Heart left ventricle (tissue), 16 donors: ENCODE results near the gene N4BP2. TPM values are rescaled to one million over a fixed set of nuclear protein-coding genes. Genes with fewer than 3 reads are reported as not detected.

Experiments
- ATAC-seq, 4 donors: fragments of 200-7000 bp; cut with Tn5 transposase; one replicate each; pipeline ENCODE4 v1.9.1; 2020 to 2022; ENCODE audit warnings: moderate library complexity in 4 of 4, mild to moderate bottlenecking in 3 of 4, moderate number of reproducible peaks in 1 of 4
- DNase-seq, 5 donors: peaks; one replicate each; pipeline ENCODE4 v3.0.0-alpha.2; 2020
- H3K27ac ChIP-seq, 12 donors: fragments of 200-600 bp; sonication (generic) in 4 of 12; one replicate each; pipeline versions ENCODE4 v1.5.0 to v1.8.0; 2016 to 2022; ENCODE audit warnings: mild to moderate bottlenecking in 2 of 12
- H3K27me3 ChIP-seq, 9 donors: fragments of 200-600 bp; sonication (generic) in 2 of 9; one replicate each; pipeline versions ENCODE4 v1.5.1 to v1.8.0; 2016 to 2022; ENCODE audit warnings: mild to moderate bottlenecking in 3 of 9
- H3K36me3 ChIP-seq, 9 donors: fragments of 200-600 bp; sonication (generic) in 2 of 9; one replicate each; pipeline versions ENCODE4 v1.5.0 to v1.8.0; 2018 to 2022; ENCODE audit warnings: mild to moderate bottlenecking in 2 of 9
- H3K4me1 ChIP-seq, 12 donors: fragments of 200-600 bp; sonication (generic) in 4 of 12; one replicate each; pipeline versions ENCODE4 v1.5.0 to v1.8.0; 2016 to 2022; ENCODE audit warnings: mild to moderate bottlenecking in 3 of 12
- H3K4me3 ChIP-seq, 12 donors: fragments of 200-600 bp; sonication (generic) in 4 of 12; one replicate each; pipeline versions ENCODE4 v1.5.0 to v1.8.0; 2017 to 2022; ENCODE audit warnings: mild to moderate bottlenecking in 9 of 12, moderate library complexity in 4 of 12
- H3K9me3 ChIP-seq, 12 donors: fragments of 200-600 bp; sonication (generic) in 4 of 12; one replicate each; pipeline versions ENCODE4 v1.5.0 to v1.8.0; 2016 to 2022; ENCODE audit warnings: mild to moderate bottlenecking in 1 of 12
- CTCF ChIP-seq, 12 donors: fragments of 200-600 bp; sonication (generic) in 4 of 12; IDR thresholded peaks; one replicate each; pipeline versions ENCODE4 v1.5.0 to v1.8.0; 2018 to 2022; ENCODE audit warnings: antibody characterized with exemption in 12 of 12, mild to moderate bottlenecking in 5 of 12
- POLR2A ChIP-seq, 2 donors: fragments of 450-650 bp; IDR thresholded peaks; one replicate each; pipeline ENCODE4 v1.6.1; 2017; ENCODE audit warnings: antibody characterized with exemption in 2 of 2, mild to moderate bottlenecking in 2 of 2, moderate library complexity in 2 of 2
- WGBS, 4 donors: extraction: QIAGEN DNeasy Blood & Tissue Kit in 2 of 4; methylation state at CpG; one replicate each; pipeline versions ENCODE4 v1.1.5 to v1.1.7; 2013 to 2018; 5-methylcytosine and 5-hydroxymethylcytosine counted together
- intact Hi-C, 10 donors: fragments of 100-400 bp; cut with DNase I; formaldehyde crosslinking; loops; one replicate each; pipeline versions ENCODE4 v1.11.1 to v1.14.2; 2022
- polyA plus RNA-seq, 2 donors: library from polyadenylated mRNA; stranded (reverse); fragments of 200-250 nt; gene quantifications; one replicate each; pipeline ENCODE4 v1.2.3, GENCODE V29; 2013
- total RNA-seq, 9 donors: library from RNA; depleted of rRNA in 2 of 9; stranded (reverse); fragments of >200 nt in 2 of 9; fragmentation: NEBNext Ultra II Directional in 3 of 9; extraction: Animal tissue kit (Norgen Biotek cat#: 25700) in 3 of 9; gene quantifications; one replicate each; pipeline versions ENCODE4 v1.1.0 to v1.2.4, GENCODE V29; 2016 to 2023
- donor health status: ischemic (EF 13 %, LVEDD 7.1; RV severe dilation, severe dysfunction).
- donor health status: healthy with polysubstance abuse.
- donor health status: DM: no; HTN: yes; CAD: no.
- donor health status: DM: no; HTN: no; CAD: no.
- donor health status: ischemic (EF 25% LVEDD 6.9; RV normal size, moderate dysfunction).
- donor health status: ischemic (EF 25% LVEDD 5.7; RV mildly dilated, moderate dysfunction).
- donor health status: healthy.
- donor health status: DM: yes; HTN: yes; CAD: no.
- donor health status: ischemic (EF 35%, LVEDD 5.7; RV mildly dilated, moderate dysfunction).
- donor health status: nonischemic (EF 11% LVEDD 7.7; RV severe dilation, severe dysfunction).
- donor health status: DM: yes; HTN: yes; CAD: no.
- donor health status: PGD.
- donor health status: ischemic (EF 29% LVEDD 5.4; RV normal size, mild dysfunction).
- donor health status: nonischemic (EF 23%, LVEDD 6.1; RV moderate dilation, normal function).

Gene N4BP2
- total and polyA plus RNA-seq, 11 donors = 0.57 to 6.8 (median 5.0) TPM

- Histone ChIP-seq H3K36me3 (no peaks in the 10 kb centered on the region), H3K27me3 (peaks cover 0 to under 1% (median 0%) of the 10 kb centered on the region in 9 donors), H3K27ac (peak overlapping the region in 1 of 12 donors; percentile 78), H3K9me3 (no peaks in the 10 kb centered on the region), H3K4me1 (peaks cover 0 to 6% (median 0%) of the 10 kb centered on the region in 12 donors), H3K4me3 (no peak overlapping the region)
- WGBS, 4 donors = 85 to 87% (median 87%) methylated on average over 5 of the region's 5 CpGs
- DNase-seq = no peak
- intact Hi-C loops = no loop called here
- TF ChIP-seq CTCF (IDR thresholded peaks at IDR 0.05) (no peak), POLR2A (IDR thresholded peaks at IDR 0.05) (no peak)
- no peak for ATAC-seq
Measured at GRCh38 chr4:40190465-40190864, 133.8 kb downstream of the N4BP2 start.

GRCh38 chr4:40190880-40191815, 134.5 kb downstream of the N4BP2 start:
- DNase-seq (no peak), ATAC-seq (no peak)
- Histone ChIP-seq H3K4me3 (peak overlapping the region in 1 of 12 donors; percentile 15), H3K27me3 (peaks cover 0 to 5% (median 0%) of the 10 kb centered on the region in 9 donors), H3K9me3 (no peaks in the 10 kb centered on the region), H3K4me1 (no peaks in the 10 kb centered on the region), H3K27ac (peak overlapping the region in 1 of 12 donors; percentile 78), H3K36me3 (no peaks in the 10 kb centered on the region)
- TF ChIP-seq CTCF (IDR thresholded peaks at IDR 0.05) (no peak), POLR2A (IDR thresholded peaks at IDR 0.05) (no peak)
- intact Hi-C loops = no loop called here
- WGBS, 4 donors = 66 to 72% (median 70%) methylated on average over 14 of the region's 14 CpGs

- Histone ChIP-seq H3K27me3 (peaks cover 0 to 5% (median 0%) of the 10 kb centered on the region in 9 donors), H3K27ac (peak overlapping the region in 1 of 12 donors; percentile 78), H3K4me1 (no peaks in the 10 kb centered on the region), H3K4me3 (peak overlapping the region in 1 of 12 donors; percentile 30), H3K36me3 (no peaks in the 10 kb centered on the region), H3K9me3 (no peaks in the 10 kb centered on the region)
- TF ChIP-seq CTCF (IDR thresholded peaks at IDR 0.05) (no peak), POLR2A (IDR thresholded peaks at IDR 0.05) (no peak)
- DNase-seq = no peak
- WGBS, 4 donors = 81 to 83% (median 83%) methylated on average over 8 of the region's 8 CpGs
- intact Hi-C loops = no loop called here
- ATAC-seq = no peak
Measured at GRCh38 chr4:40192114-40193015, 135.7 kb downstream of the N4BP2 start.
